Endothelial cell of umbilical vein (primary cell): ENCODE data around the gene EDC3. TPM values are rescaled to one million over a fixed set of nuclear protein-coding genes. Genes with fewer than 3 reads are reported as not detected.

Source experiments
- BruUV-seq: library from RNA; stranded (reverse); fragments of 400-500 nt; replicated peaks from 2 replicates; lab custom pipeline; 2021; lab: Mats Ljungman, UMichigan
- CTCF ChIA-PET: fragments of 300-600, 350-600 bp; sonication (Branson Sonifier 250); formaldehyde crosslinking; loops from one replicate; lab custom pipeline; 2021; ENCODE audit warnings: antibody characterized with exemption, inconsistent platforms; lab: Charles Lee
- POLR2A ChIA-PET: fragments of 300-600, 350-600 bp; sonication (Branson Sonifier 250); formaldehyde crosslinking; loops from one replicate; lab custom pipeline; 2021; ENCODE audit warnings: antibody characterized with exemption, inconsistent platforms; lab: Charles Lee
- DNase-seq: peaks from one replicate; pipeline ENCODE4 v3.0.0-alpha.2; 2011; ENCODE audit warnings: low read depth, low spot score
- FAIRE-seq: peaks from 2 replicates; lab custom pipeline; 2011; peaks lifted over from hg19 to GRCh38; lab: Jason Lieb, UNC
- H2AFZ ChIP-seq: 2 replicates; pipeline ENCODE4 v1.6.0; 2012; ENCODE audit warnings: low read depth, low read length, control low read depth, inconsistent platforms
- H3K27ac ChIP-seq: 2 replicates; pipeline ENCODE4 v1.5.1; 2011; ENCODE audit warnings: low read depth, mild to moderate bottlenecking, control low read depth, low read length, moderate library complexity; ENCODE audit not compliant: insufficient read depth
- H3K27me3 ChIP-seq, 2 experiments: 2 replicates each; pipeline versions ENCODE4 v1.6.0 to v1.6.1; 2011; ENCODE audit warnings: low read length in 2 of 2, mixed read lengths in 1 of 2; ENCODE audit not compliant: control insufficient read depth in 2 of 2, insufficient read depth in 2 of 2
- H3K36me3 ChIP-seq, 2 experiments: 2 replicates in 1 of 2; 3 replicates in 1 of 2; pipeline ENCODE4 v1.5.1; 2011; ENCODE audit warnings: low read length in 2 of 2, mild to moderate bottlenecking in 1 of 2, moderate library complexity in 1 of 2; ENCODE audit not compliant: control insufficient read depth in 2 of 2, insufficient read depth in 2 of 2; ENCODE audit errors: extremely low read depth in 1 of 2
- H3K4me1 ChIP-seq: 3 replicates; pipeline ENCODE4 v1.5.1; 2011; ENCODE audit warnings: mild to moderate bottlenecking, low read length; ENCODE audit not compliant: control insufficient read depth, insufficient read depth; ENCODE audit errors: extremely low read depth
- H3K4me2 ChIP-seq: 2 replicates; pipeline ENCODE4 v1.6.1; 2011; ENCODE audit warnings: low read length, control low read depth, mixed read lengths; ENCODE audit not compliant: insufficient read depth
- H3K4me3 ChIP-seq, 3 experiments: fragments of 200-600 bp in 1 of 3; sonication (generic), shearing (Covaris generic) in 1 of 3; replicated peaks in 1 of 3; 2 replicates each; pipeline ENCODE4 v1.5.1; 2011 to 2016; ENCODE audit warnings: control low read depth in 3 of 3, low read length in 3 of 3, mild to moderate bottlenecking in 2 of 3, inconsistent platforms in 1 of 3, low read depth in 1 of 3, moderate library complexity in 1 of 3; ENCODE audit not compliant: insufficient read depth in 1 of 3
- H3K79me2 ChIP-seq: 2 replicates; pipeline ENCODE4 v1.6.0; 2012; ENCODE audit warnings: low read length, inconsistent platforms; ENCODE audit not compliant: control insufficient read depth, insufficient read depth
- H3K9ac ChIP-seq: replicated peaks from 2 replicates; pipeline ENCODE3; 2011; ENCODE audit warnings: low read length, control low read depth; ENCODE audit not compliant: insufficient read depth; ENCODE audit errors: extremely low read depth
- H3K9me1 ChIP-seq: replicated peaks from 3 replicates; pipeline ENCODE4 v1.6.0; 2011; ENCODE audit warnings: mild to moderate bottlenecking, low read length; ENCODE audit not compliant: control insufficient read depth, insufficient read depth; ENCODE audit errors: extremely low read depth
- H3K9me3 ChIP-seq: replicated peaks from 2 replicates; pipeline ENCODE4 v1.5.1; 2012; ENCODE audit warnings: low read length, inconsistent platforms; ENCODE audit not compliant: control insufficient read depth, insufficient read depth
- H4K20me1 ChIP-seq: replicated peaks from 2 replicates; pipeline ENCODE3; 2011; ENCODE audit warnings: mild to moderate bottlenecking, low read length; ENCODE audit not compliant: control insufficient read depth, insufficient read depth; ENCODE audit errors: extremely low read depth
- CTCF ChIP-seq, 2 donors: IDR thresholded peaks; 1 replicate in 1 of 2; 2 replicates in 1 of 2; pipeline ENCODE4 v1.5.1; 2011; ENCODE audit warnings: low read length in 2 of 2, mild to moderate bottlenecking in 2 of 2, moderate library complexity in 2 of 2, control low read depth in 1 of 2, inconsistent platforms in 1 of 2, low read depth in 1 of 2; ENCODE audit not compliant: insufficient read depth in 1 of 2; ENCODE audit errors: extremely low read depth in 1 of 2
- EZH2 ChIP-seq: IDR thresholded peaks from 2 replicates; pipeline ENCODE4 v1.6.1; 2012; ENCODE audit warnings: borderline replicate concordance, low read depth, mild to moderate bottlenecking, moderate library complexity, low read length, inconsistent platforms; ENCODE audit not compliant: severe bottlenecking
- FOS ChIP-seq: IDR thresholded peaks from 2 replicates; pipeline ENCODE4 v1.6.1; 2011; ENCODE audit warnings: mild to moderate bottlenecking, low read length, moderate library complexity, borderline replicate concordance; ENCODE audit not compliant: insufficient read depth
- GATA2 ChIP-seq: IDR thresholded peaks from 2 replicates; pipeline ENCODE4 v1.7.0; 2011; ENCODE audit warnings: low read depth, mild to moderate bottlenecking, moderate library complexity, mixed read lengths, low read length; ENCODE audit not compliant: insufficient read length, insufficient read depth
- JUN ChIP-seq: IDR thresholded peaks from 2 replicates; pipeline ENCODE4 v1.6.1; 2011; ENCODE audit warnings: borderline replicate concordance, low read depth; ENCODE audit not compliant: insufficient read length, insufficient read depth
- MAX ChIP-seq: IDR thresholded peaks from 2 replicates; pipeline ENCODE4 v1.6.1; 2011; ENCODE audit not compliant: insufficient read depth, insufficient read length
- MYC ChIP-seq: IDR thresholded peaks from one replicate; pipeline ENCODE4 v1.6.1; 2011; ENCODE audit warnings: mild to moderate bottlenecking, low read depth, low read length
- POLR2A ChIP-seq: IDR thresholded peaks from 2 replicates; pipeline ENCODE4 v1.6.1; 2012; ENCODE audit warnings: low read depth, mild to moderate bottlenecking, control low read depth, low read length
- POLR2AphosphoS5 ChIP-seq: IDR thresholded peaks from 2 replicates; pipeline ENCODE4 v1.6.1; 2012; ENCODE audit warnings: low read depth, mild to moderate bottlenecking, control low read depth, low read length, moderate library complexity; ENCODE audit not compliant: insufficient read depth
- dilution Hi-C: fragments of 300-500 bp; cut with MboI; formaldehyde crosslinking; loops from one replicate; pipeline ENCODE4 v1.15.0; 2019; ENCODE audit warnings: low sequenced_read_pairs; ENCODE audit not compliant: extremely low pct_ligation_motif_present
- intact Hi-C: fragments of 100-400 bp; cut with micrococcal nuclease; formaldehyde crosslinking; loops from one replicate; pipeline ENCODE4 v1.10.0; 2022
- polyA plus RNA-seq, 4 experiments: library from polyadenylated mRNA; depleted of rRNA in 3 of 4; stranded (reverse) in 3 of 4; unstranded in 1 of 4; fragments of >200 nt; gene quantifications; 2 replicates each; pipeline versions ENCODE4 v1.2.1 to v1.2.3, GENCODE V29; 2011 to 2012; ENCODE audit warnings: missing spikeins in 1 of 4
- total RNA-seq: library from RNA; stranded (reverse); gene quantifications from 2 replicates; pipeline ENCODE4 v1.2.3, GENCODE V29; 2021

EDC3 gene
- total and polyA plus RNA-seq, 2 donors (not counting 3 experiments of a cell fraction or from before 2014, with no cell fraction given): 55.9 to 56.5 TPM

- dilution Hi-C loops (loop anchor here (25.0 kb wide), 1 partner anchor 119 kb away; no protein-coding TSS in a partner anchor), intact Hi-C loops (no loop called here)
- Histone ChIP-seq H3K36me3 (peaks cover 2 to 6% of the 10 kb centered on the region in 2 experiments), H3K79me2 (no peaks in the 10 kb centered on the region), H3K9ac (no peak overlapping the region), H3K27me3 (no peaks in the 10 kb centered on the region), H2AFZ (no peak overlapping the region), H3K27ac (peak overlapping the region; percentile 6), H3K4me3 (no peak overlapping the region), H3K4me1 (peaks cover 18% of the 10 kb centered on the region), H3K9me1 (no peaks in the 10 kb centered on the region), H3K9me3 (no peaks in the 10 kb centered on the region), H4K20me1 (no peaks in the 10 kb centered on the region), H3K4me2 (no peak overlapping the region)
- ChIA-PET CTCF (interaction anchor here (1.0 to 18.1 kb wide), 2 partner anchors 12 to 126 kb away, joined by 4 to 696 read pairs; no protein-coding TSS in a partner anchor), POLR2A (no interaction called here)
- FAIRE-seq (no peak), DNase-seq (no peak)
- BruUV-seq: no TSS peak
- TF ChIP-seq GATA2: no peak
- TF ChIP-seq CTCF (IDR thresholded peaks at IDR 0.05; ENCODE audit: extremely low read depth in 1 of 2, insufficient read depth in 1 of 2, low read depth in 1 of 2, low read length in 2 of 2): no peak
- no peak for TF ChIP-seq POLR2A
- TF ChIP-seq POLR2AphosphoS5: no peak
- no peak for TF ChIP-seq EZH2
- TF ChIP-seq JUN: no peak
- no peak for TF ChIP-seq FOS
- TF ChIP-seq MYC: no peak
- TF ChIP-seq MAX: no peak
Measured at GRCh38 chr15:74643665-74644204, 52.1 kb downstream of the EDC3 start.
